Sciatic nerve (tissue), 2 donors: ENCODE data around the gene KRT35. TPM values are rescaled to one million over a fixed set of nuclear protein-coding genes. Genes with fewer than 3 reads are reported as not detected.

Source experiments
- ATAC-seq: fragments of 200-7000 bp; cut with Tn5 transposase; one replicate; pipeline ENCODE4 v1.9.1; 2020; ENCODE audit warnings: mild to moderate bottlenecking, moderate library complexity
- DNase-seq: peaks from one replicate; pipeline ENCODE4 v3.0.0-alpha.2; 2020; ENCODE audit warnings: low spot score
- intact Hi-C: fragments of 100-400 bp; cut with DNase I; formaldehyde crosslinking; loops from one replicate; pipeline ENCODE4 v1.14.2; 2022
- total RNA-seq: library from RNA; stranded (reverse); fragmentation: NEBNext Ultra II Directional; extraction: Animal tissue kit (Norgen Biotek cat#: 25700); gene quantifications from one replicate; pipeline ENCODE4 v1.2.1, GENCODE V29; 2021
- donor health status: DM: no; HTN: no; CAD: no.
- donor health status: DM: no; HTN: no; CAD: no.

The KRT35 gene
- total RNA-seq, 1 donor from 2014 or later: 0.18 TPM

- DNase-seq (no peak), ATAC-seq (no peak)
- intact Hi-C loops: no loop called here
Observed at GRCh38 chr17:41467561-41467960, 13.4 kb downstream of the KRT35 start.

- intact Hi-C loops: no loop called here
- no peak for DNase-seq
- no peak for ATAC-seq
Observed at GRCh38 chr17:41466988-41467387, 14.0 kb downstream of the KRT35 start, which contains the start of gene KRT32. Gene KRT32 (minus strand): TSS chr17:41467386. CDS start chr17:41467325, 61 bp downstream.

- ATAC-seq: peak; percentile 84
- intact Hi-C loops: no loop called here
- DNase-seq: no peak
Observed at GRCh38 chr17:41464682-41465081, 16.3 kb downstream of the KRT35 start.

GRCh38 chr17:41464173-41464572, 16.8 kb downstream of the KRT35 start:
- no peak for DNase-seq
- intact Hi-C loops: no loop called here
- no peak for ATAC-seq

GRCh38 chr17:41463746-41464145, 17.2 kb downstream of the KRT35 start:
- DNase-seq: no peak
- ATAC-seq: no peak
- intact Hi-C loops: no loop called here

GRCh38 chr17:41462705-41463104, 18.2 kb downstream of the KRT35 start:
- intact Hi-C loops: no loop called here
- no peak for ATAC-seq
- DNase-seq: no peak

- intact Hi-C loops: no loop called here
- DNase-seq: no peak
- no peak for ATAC-seq
Observed at GRCh38 chr17:41457676-41458075, 23.3 kb downstream of the KRT35 start.

- intact Hi-C loops: no loop called here
- DNase-seq (no peak), ATAC-seq (peak; percentile 49)
Observed at GRCh38 chr17:41456204-41456603, 24.7 kb downstream of the KRT35 start.

- ATAC-seq: no peak
- no peak for DNase-seq
- intact Hi-C loops: no loop called here
Observed at GRCh38 chr17:41455236-41455635, 25.7 kb downstream of the KRT35 start.

GRCh38 chr17:41453066-41453465, 27.9 kb downstream of the KRT35 start:
- no peak for ATAC-seq
- no peak for DNase-seq
- intact Hi-C loops: no loop called here

- intact Hi-C loops: no loop called here
- ATAC-seq: no peak
- DNase-seq: no peak
Observed at GRCh38 chr17:41452281-41452680, 28.7 kb downstream of the KRT35 start.

GRCh38 chr17:41451154-41451728, 29.7 kb downstream of the KRT35 start:
- no peak for DNase-seq
- ATAC-seq: no peak
- intact Hi-C loops: no loop called here

- intact Hi-C loops: loop anchor here (1.0 kb wide), 1 partner anchor 41 kb away; no protein-coding TSS in a partner anchor
- no peak for DNase-seq
- ATAC-seq: no peak
Observed at GRCh38 chr17:41449008-41449407, 31.9 kb downstream of the KRT35 start.

GRCh38 chr17:41448506-41448905, 32.4 kb downstream of the KRT35 start:
- DNase-seq: no peak
- ATAC-seq: peak; percentile 50
- intact Hi-C loops: no loop called here

- ATAC-seq: no peak
- intact Hi-C loops: no loop called here
- DNase-seq: no peak
Observed at GRCh38 chr17:41446806-41447205, 34.1 kb downstream of the KRT35 start.

GRCh38 chr17:41444640-41445039, 36.3 kb downstream of the KRT35 start:
- intact Hi-C loops: no loop called here
- no peak for ATAC-seq

GRCh38 chr17:41444186-41444585, 36.8 kb downstream of the KRT35 start:
- DNase-seq (no peak), ATAC-seq (peak; percentile 56)
- intact Hi-C loops: no loop called here

More at GRCh38 chr17:41444640-41445039, 36.3 kb downstream of the KRT35 start:
- DNase-seq: no peak

GRCh38 chr17:41442739-41443138, 38.2 kb downstream of the KRT35 start:
- intact Hi-C loops: no loop called here
- no peak for DNase-seq

GRCh38 chr17:41440531-41441033, 40.4 kb downstream of the KRT35 start, which contains the start of gene KRT38:
Gene KRT38 (minus strand): TSS chr17:41440983. CDS start chr17:41440921, 62 bp downstream.
- DNase-seq (no peak), ATAC-seq (no peak)
- intact Hi-C loops: no loop called here

More at GRCh38 chr17:41442739-41443138, 38.2 kb downstream of the KRT35 start:
- ATAC-seq: no peak

- ATAC-seq: no peak
- intact Hi-C loops: no loop called here
- DNase-seq: no peak
Observed at GRCh38 chr17:41439375-41439774, 41.6 kb downstream of the KRT35 start.

GRCh38 chr17:41437769-41438168, 43.2 kb downstream of the KRT35 start:
- intact Hi-C loops: no loop called here
- ATAC-seq (no peak), DNase-seq (no peak)
